GM10248 (cell line): ENCODE results near the gene ETV7.
"Not testable (repeated sequence)": the region's sequence is repeated elsewhere in the genome, so short reads cannot be mapped to it uniquely, and the experiment has no call there.

Source experiments
- CTCF ChIA-PET: fragments of 300-600 bp; sonication (Branson Sonifier 250); formaldehyde crosslinking; extraction: SDS; loops from one replicate; lab custom pipeline; 2021; ENCODE audit warnings: antibody characterized with exemption; lab: Yijun Ruan, JAX
- POLR2A ChIA-PET: fragments of 350-650 bp; sonication (Branson Sonifier 250); formaldehyde crosslinking; extraction: SDS; loops from one replicate; lab custom pipeline; 2020; ENCODE audit warnings: antibody characterized with exemption; lab: Yijun Ruan, JAX
- DNase-seq: peaks from one replicate; pipeline ENCODE4 v3.0.0; 2012; ENCODE audit errors: extremely low spot score
- CTCF ChIP-seq: IDR thresholded peaks from 2 replicates; pipeline ENCODE4 v1.5.1; 2012; ENCODE audit warnings: mild to moderate bottlenecking, low read depth; ENCODE audit errors: extremely low read depth, missing control alignments, control extremely low read depth

ETV7 gene

DNA sequence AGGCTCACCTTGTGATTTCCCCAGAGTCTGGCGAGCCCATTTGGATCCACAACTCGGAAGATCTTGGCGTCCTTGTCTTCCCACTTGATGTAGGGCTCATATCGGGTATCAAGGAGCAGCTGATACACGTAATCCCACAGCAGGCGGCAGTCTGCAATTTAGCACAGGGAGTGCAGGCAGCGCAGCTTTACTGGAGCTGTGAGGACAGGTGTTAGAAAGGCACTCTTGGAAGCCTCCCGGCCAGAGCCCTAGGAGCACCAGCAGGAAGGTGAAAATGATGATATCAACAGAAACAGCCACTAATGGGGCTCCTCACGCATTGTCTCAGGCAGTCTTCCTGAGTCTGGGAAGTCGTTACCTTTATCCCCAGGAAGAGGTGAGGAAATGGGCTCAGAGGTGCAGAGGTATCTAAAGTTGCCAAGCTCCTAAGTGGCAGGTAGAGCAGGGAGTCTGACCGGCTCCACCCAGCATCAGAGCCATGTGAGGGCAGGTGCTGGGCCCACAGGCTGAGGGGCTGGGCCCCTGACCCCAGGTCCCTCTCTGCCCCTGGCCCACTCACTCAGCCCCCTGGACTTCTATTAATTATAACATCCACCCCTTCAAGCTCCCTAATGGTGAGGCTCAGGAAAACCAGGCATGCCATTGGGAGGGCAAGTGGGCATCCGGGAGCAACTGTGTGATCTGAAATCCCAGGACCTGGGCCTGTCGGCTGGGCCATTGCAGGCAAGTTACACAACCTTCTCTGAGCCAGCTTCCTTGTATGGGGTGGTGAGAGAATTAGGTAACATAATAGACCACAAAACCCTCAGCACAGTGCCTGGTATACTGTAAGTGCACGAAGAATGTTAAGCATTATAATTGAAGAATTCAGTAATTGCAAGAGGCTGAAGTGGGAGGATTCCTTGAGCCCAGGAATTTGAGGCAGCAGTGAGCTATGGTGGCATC, 18.3 kb downstream of the ETV7 start:
- no peak for DNase-seq
- POLR2A ChIA-PET: no interaction called here
- CTCF ChIA-PET: interaction anchor here (1.0 to 2.1 kb wide), 5 partner anchors 9 to 67 kb away, joined by 3 to 6 read pairs (median 4); no protein-coding TSS in a partner anchor
- TF ChIP-seq CTCF: no peak

GRCh38 chr6:36368421-36368820, 19.0 kb downstream of the ETV7 start:
- no peak for TF ChIP-seq CTCF
- CTCF ChIA-PET: interaction anchor here (1.0 to 2.1 kb wide), 5 partner anchors 8 to 66 kb away, joined by 3 to 6 read pairs (median 4); no protein-coding TSS in a partner anchor
- DNase-seq: no peak
- POLR2A ChIA-PET: no interaction called here

DNA sequence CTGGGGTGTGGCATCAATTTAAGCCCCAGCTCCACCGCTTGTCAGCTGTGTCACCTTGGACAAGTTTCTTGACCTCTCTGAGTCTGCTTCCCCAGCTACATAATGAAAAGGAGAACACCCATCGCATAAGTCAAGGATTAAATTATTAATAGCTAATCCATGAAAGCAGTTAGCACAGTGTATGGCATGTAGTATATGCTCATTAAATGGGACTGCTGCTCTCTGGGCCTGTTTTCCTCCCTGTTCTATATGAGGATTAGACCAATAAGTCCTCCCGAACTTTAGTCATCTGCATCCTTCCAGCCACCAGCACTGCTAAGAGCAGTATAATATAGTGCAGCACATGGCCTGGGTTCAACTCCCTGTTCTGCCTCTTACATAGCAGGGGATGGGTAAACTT, 19.7 kb downstream of the ETV7 start:
- CTCF ChIA-PET: interaction anchor here (0.6 to 2.1 kb wide), 3 partner anchors 15 to 27 kb away, joined by 4 to 6 read pairs (median 4); no protein-coding TSS in a partner anchor
- POLR2A ChIA-PET: no interaction called here
- no peak for DNase-seq
- TF ChIP-seq CTCF: no peak

GRCh38 chr6:36364669-36365479, 22.6 kb downstream of the ETV7 start:
- POLR2A ChIA-PET: no interaction called here

GRCh38 chr6:36364061-36364635, 23.3 kb downstream of the ETV7 start:
- DNase-seq, POLR2A ChIA-PET: not testable (repeated sequence)
- CTCF ChIA-PET: interaction anchor here (0.9 to 17.3 kb wide), 4 partner anchors 10 to 395 kb away, joined by 4 to 323 read pairs (median 118); partner anchors contain the start of gene BNIP5

More at GRCh38 chr6:36364669-36365479, 22.6 kb downstream of the ETV7 start:
- peak; percentile 79 for DNase-seq
- CTCF ChIA-PET: interaction anchor here (0.7 to 17.3 kb wide), 6 partner anchors 9 to 394 kb away, joined by 3 to 323 read pairs (median 6); partner anchors contain the start of gene BNIP5
- no peak for TF ChIP-seq CTCF

DNA sequence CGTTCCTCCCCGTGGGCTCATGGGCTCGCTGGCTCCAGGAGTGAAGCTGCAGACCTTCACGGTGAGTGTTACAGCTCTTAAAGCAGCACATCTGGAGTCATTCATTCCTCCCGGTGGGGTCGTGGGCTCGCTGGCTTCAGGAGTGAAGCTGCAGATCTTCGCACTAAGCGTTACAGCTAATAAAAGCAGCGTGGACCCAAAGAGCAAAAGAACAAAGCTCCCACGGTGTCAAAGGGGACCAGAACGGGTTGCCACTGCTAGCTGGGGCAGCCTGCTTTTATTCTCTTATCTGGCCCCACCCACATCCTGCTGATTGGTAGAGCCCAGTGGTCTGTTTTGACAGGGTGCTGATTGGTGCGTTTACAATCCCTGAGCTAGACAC, 24.1 kb downstream of the ETV7 start:
- POLR2A ChIA-PET, DNase-seq: not testable (repeated sequence)
- CTCF ChIA-PET: interaction anchor here (2.5 to 17.3 kb wide), 4 partner anchors 11 to 269 kb away, joined by 6 to 323 read pairs (median 118); partner anchors contain the start of gene BNIP5
